Hepatocyte (in vitro differentiated cells): ENCODE data around the gene UBE2L6.

Source experiments
- EZH2 ChIP-seq: fragments of 200-600 bp; sonication (generic); IDR thresholded peaks from 2 replicates; pipeline ENCODE4 v1.6.1; 2016; ENCODE audit warnings: antibody characterized with exemption, mild to moderate bottlenecking, borderline replicate concordance
- EZH2phosphoT487 ChIP-seq: fragments of 200-600 bp; sonication (generic); IDR thresholded peaks from one replicate; pipeline ENCODE4 v1.6.1; 2018; ENCODE audit warnings: antibody characterized with exemption, mild to moderate bottlenecking, low read depth, moderate library complexity; ENCODE audit not compliant: unreplicated experiment, severe bottlenecking
- TF ChIP-seq, protein P1 (sequence below): fragments of 200-600 bp; sonication (generic); IDR thresholded peaks from 2 replicates; pipeline ENCODE4 v1.5.1; 2016; ENCODE audit warnings: antibody characterized with exemption, mild to moderate bottlenecking; ENCODE audit not compliant: poor library complexity

GRCh38 chr11:57541169-57541568, 26.3 kb downstream of the UBE2L6 start:
- TF ChIP-seq, protein P1, sequence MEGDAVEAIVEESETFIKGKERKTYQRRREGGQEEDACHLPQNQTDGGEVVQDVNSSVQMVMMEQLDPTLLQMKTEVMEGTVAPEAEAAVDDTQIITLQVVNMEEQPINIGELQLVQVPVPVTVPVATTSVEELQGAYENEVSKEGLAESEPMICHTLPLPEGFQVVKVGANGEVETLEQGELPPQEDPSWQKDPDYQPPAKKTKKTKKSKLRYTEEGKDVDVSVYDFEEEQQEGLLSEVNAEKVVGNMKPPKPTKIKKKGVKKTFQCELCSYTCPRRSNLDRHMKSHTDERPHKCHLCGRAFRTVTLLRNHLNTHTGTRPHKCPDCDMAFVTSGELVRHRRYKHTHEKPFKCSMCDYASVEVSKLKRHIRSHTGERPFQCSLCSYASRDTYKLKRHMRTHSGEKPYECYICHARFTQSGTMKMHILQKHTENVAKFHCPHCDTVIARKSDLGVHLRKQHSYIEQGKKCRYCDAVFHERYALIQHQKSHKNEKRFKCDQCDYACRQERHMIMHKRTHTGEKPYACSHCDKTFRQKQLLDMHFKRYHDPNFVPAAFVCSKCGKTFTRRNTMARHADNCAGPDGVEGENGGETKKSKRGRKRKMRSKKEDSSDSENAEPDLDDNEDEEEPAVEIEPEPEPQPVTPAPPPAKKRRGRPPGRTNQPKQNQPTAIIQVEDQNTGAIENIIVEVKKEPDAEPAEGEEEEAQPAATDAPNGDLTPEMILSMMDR: no peak
- TF ChIP-seq EZH2 (no peak), EZH2phosphoT487 (no peak)
